Activated T-helper 2 cell treated with anti-CD3 and anti-CD28 coated beads, Interferon-gamma antibody, Interleukin-2, Interleukin-4, amounts not matched to agents 10 μg/mL and 5 μg/mL and 100 μg/mL, durations not matched to agents 14 hours and 24 hours and 36 hours (primary cell): Measurements from ENCODE around the gene PPP2CA. TPM values are rescaled to one million over a fixed set of nuclear protein-coding genes. Genes with fewer than 3 reads are reported as not detected.

Experiments
- DNase-seq: peaks from one replicate; pipeline ENCODE4 v3.0.0; 2021; ENCODE audit warnings: low spot score
- H3K27ac Mint-ChIP-seq: one replicate; pipeline ENCODE4 v1.8.0; 2021; ENCODE audit warnings: mixed read lengths
- H3K27me3 Mint-ChIP-seq: one replicate; pipeline ENCODE4 v1.8.0; 2021; ENCODE audit warnings: low read depth, mixed read lengths
- H3K36me3 Mint-ChIP-seq: one replicate; pipeline ENCODE4 v1.8.0; 2021; ENCODE audit warnings: low read depth, mixed read lengths
- H3K4me1 Mint-ChIP-seq: one replicate; pipeline ENCODE4 v1.8.0; 2021; ENCODE audit warnings: low read depth, mixed read lengths
- H3K4me3 Mint-ChIP-seq: one replicate; pipeline ENCODE4 v1.8.0; 2021; ENCODE audit warnings: low read depth, mild to moderate bottlenecking, moderate library complexity, mixed read lengths
- H3K9me3 Mint-ChIP-seq: one replicate; pipeline ENCODE4 v1.8.0; 2021; ENCODE audit warnings: mixed read lengths
- intact Hi-C: fragments of 100-400 bp; cut with micrococcal nuclease; formaldehyde crosslinking; loops from one replicate; pipeline ENCODE4 v1.15.1; 2023
- total RNA-seq: library from RNA; stranded (reverse); gene quantifications from 2 replicates; pipeline ENCODE4 v1.2.3, GENCODE V29; 2022

The PPP2CA gene
- total RNA-seq, 1 donor from 2014 or later = 179 TPM

DNA sequence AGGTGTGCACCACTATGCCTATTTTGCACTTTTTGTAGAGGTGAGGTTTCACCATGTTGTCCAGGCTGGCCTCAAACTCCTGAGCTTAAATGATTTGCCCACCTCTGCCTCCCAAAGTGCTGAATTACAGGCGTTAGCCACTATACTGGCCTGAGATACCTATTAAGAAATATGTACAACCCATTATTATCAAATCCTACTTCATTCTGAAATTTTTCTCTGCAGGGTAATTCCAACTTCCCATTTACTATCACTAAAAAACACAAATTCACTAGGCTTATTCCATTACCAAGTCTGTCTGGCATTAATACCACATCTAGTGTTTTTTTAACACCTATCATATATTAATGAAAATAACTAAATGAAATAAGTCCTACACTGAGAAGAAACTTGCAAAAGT lies 18.2 kb downstream of the PPP2CA start:
- H3K4me1 Mint-ChIP-seq = peaks cover 15% of the 10 kb centered on the region

DNA sequence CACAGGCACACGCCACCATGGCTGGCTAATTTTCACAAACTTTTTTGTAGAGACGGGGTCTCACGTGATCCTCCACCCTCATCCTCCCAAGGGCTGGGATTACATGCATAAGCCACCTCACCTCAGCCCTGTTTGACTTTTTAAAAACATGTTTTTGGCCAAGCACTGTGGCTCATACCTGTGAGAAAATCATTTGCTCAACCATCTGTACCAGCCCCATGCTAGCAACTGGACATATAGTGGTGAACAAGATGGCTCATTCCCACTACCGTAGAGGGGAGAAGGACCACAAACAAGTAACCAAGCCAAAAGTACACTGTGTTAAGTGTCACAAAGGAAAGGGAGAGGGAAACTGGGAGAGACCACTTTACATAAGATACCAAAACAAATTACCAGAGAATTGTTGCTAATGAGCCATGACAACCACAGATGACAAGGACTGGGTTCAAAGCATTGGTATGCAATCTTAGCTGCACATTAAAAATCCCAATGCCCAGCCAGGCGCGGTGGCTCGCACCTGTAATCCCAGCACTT lies 19.2 kb downstream of the PPP2CA start:
- no peaks in the 10 kb centered on the region for H3K27me3 Mint-ChIP-seq
- H3K36me3 Mint-ChIP-seq = peaks cover 45% of the 10 kb centered on the region
- H3K4me3 Mint-ChIP-seq = no peak overlapping the region
- no peak for DNase-seq
- intact Hi-C loops = no loop called here
- peaks cover 10% of the 10 kb centered on the region for H3K4me1 Mint-ChIP-seq
- H3K27ac Mint-ChIP-seq = no peak overlapping the region
- no peaks in the 10 kb centered on the region for H3K9me3 Mint-ChIP-seq

More for the DNA sequence above, 18.2 kb downstream of the PPP2CA start:
- Mint-ChIP-seq H3K27me3 (no peaks in the 10 kb centered on the region), H3K27ac (no peak overlapping the region), H3K36me3 (peaks cover 41% of the 10 kb centered on the region), H3K9me3 (no peaks in the 10 kb centered on the region), H3K4me3 (no peak overlapping the region)
- no peak for DNase-seq
- intact Hi-C loops = no loop called here

DNA sequence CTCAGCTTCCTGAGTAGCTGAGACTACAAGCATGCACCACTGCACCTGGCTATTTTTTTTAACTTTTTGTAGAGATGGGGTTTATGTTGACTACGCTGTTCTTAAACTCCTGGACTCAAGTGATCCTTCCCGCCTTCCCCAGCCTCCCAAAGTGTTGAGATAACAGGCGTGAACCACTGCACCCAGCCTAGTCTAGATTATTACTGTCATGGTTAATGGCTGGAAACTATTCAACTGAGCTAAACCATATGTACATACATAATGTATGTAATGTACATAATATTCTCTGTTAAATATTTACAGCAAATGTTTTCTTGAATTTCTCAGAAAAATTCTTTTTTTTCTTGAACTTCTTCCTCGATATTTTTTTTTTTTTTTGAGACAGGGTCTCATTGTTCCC lies 21.3 kb downstream of the PPP2CA start:
- H3K27ac Mint-ChIP-seq = no peak overlapping the region
- peaks cover 11% of the 10 kb centered on the region for H3K4me1 Mint-ChIP-seq
- H3K36me3 Mint-ChIP-seq = peaks cover 63% of the 10 kb centered on the region
- no peaks in the 10 kb centered on the region for H3K9me3 Mint-ChIP-seq
- no peak for DNase-seq
- no peak overlapping the region for H3K4me3 Mint-ChIP-seq
- no peaks in the 10 kb centered on the region for H3K27me3 Mint-ChIP-seq
- intact Hi-C loops = no loop called here

DNA sequence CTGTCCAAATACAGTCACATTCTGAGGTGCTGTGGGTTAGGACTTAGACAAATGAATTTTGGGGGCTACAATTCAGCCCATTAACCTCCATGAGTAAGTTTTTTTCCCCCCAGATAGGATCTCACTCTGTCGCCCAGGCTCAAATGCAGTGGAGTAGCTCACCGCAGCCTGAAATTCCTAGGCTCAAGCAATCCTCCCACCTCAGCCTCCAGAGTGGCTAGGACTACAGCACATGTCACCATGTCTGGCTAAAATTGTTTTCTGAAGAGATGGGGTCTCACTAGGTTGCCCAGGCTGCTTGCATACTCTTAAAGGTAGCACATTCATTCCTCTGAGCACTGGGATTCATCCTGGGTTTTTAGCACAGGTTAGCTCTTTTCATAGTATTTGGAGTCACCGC lies 22.2 kb downstream of the PPP2CA start:
- no peak for DNase-seq
- Mint-ChIP-seq H3K4me1 (peaks cover 3% of the 10 kb centered on the region), H3K9me3 (no peaks in the 10 kb centered on the region), H3K27ac (no peak overlapping the region), H3K27me3 (no peaks in the 10 kb centered on the region), H3K4me3 (no peak overlapping the region), H3K36me3 (peaks cover 73% of the 10 kb centered on the region)
- intact Hi-C loops = no loop called here

DNA sequence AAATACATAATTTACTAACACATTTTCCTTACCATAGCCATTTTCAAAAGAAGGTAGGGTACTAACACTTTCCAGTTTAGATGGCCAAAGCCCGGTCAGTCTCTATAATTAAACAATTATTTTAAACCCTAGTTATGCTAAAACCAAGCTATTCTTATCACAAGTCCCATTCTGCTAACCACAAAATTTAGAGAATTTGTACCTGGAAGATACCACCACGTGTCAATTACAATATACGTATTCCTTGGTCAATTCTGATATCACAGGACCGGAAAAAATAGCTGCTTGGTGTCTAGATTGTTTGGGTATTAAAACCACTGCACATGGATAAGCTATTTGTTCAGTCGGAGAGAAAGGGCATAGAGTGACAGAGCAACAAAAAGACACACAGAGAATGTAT lies 30.2 kb downstream of the PPP2CA start:
- intact Hi-C loops = no loop called here
- Mint-ChIP-seq H3K27me3 (no peaks in the 10 kb centered on the region), H3K4me1 (peaks cover 3% of the 10 kb centered on the region), H3K27ac (no peak overlapping the region), H3K9me3 (no peaks in the 10 kb centered on the region), H3K4me3 (no peak overlapping the region), H3K36me3 (peaks cover 49% of the 10 kb centered on the region)
- no peak for DNase-seq

DNA sequence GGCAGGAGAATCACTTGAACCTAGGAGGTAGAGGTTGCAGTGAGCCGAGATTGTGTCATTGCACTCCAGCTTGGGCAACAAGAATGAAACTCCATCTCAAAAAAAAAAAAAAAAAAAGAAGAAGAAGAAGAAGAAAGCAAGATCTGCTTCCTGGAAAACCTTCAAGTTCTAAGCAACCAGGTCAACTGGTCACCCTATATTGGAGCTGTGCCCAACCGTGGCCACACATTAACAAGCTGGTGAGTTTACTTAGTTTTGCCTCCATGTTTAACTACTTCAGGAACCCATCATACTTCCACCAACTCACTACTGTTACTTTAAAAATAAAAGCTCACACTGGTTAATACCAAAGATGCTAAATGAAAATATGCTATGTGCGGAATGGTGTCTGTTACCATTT lies 36.8 kb downstream of the PPP2CA start:
- H3K27me3 Mint-ChIP-seq = no peaks in the 10 kb centered on the region
- no peaks in the 10 kb centered on the region for H3K4me1 Mint-ChIP-seq
- H3K27ac Mint-ChIP-seq = no peak overlapping the region
- no peaks in the 10 kb centered on the region for H3K36me3 Mint-ChIP-seq
- no peak overlapping the region for H3K4me3 Mint-ChIP-seq
- DNase-seq = no peak
- H3K9me3 Mint-ChIP-seq = no peaks in the 10 kb centered on the region
- intact Hi-C loops = no loop called here

DNA sequence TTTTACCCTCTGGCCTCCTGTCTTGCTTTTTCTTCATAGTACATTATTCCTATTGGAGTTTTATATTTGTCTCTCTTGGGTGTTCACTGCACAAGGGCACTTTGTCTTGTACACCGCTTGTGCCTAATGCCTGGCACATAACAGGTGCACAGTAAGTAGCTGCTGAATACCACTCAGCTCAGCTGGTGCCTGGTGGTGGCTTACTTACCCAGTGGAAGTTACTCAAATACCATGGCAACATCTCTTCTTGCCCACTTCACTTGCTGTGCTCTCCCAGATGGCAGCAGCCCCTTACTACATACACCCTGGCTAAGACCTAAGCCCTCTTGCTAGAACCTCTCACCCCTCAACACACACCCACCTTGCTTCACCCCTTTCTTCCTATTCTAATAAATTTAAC lies 37.8 kb downstream of the PPP2CA start:
- no peak for DNase-seq
- H3K27me3 Mint-ChIP-seq = no peaks in the 10 kb centered on the region
- H3K4me1 Mint-ChIP-seq = no peaks in the 10 kb centered on the region
- no peaks in the 10 kb centered on the region for H3K36me3 Mint-ChIP-seq
- H3K27ac Mint-ChIP-seq = no peak overlapping the region
- H3K4me3 Mint-ChIP-seq = no peak overlapping the region
- intact Hi-C loops = no loop called here
- no peaks in the 10 kb centered on the region for H3K9me3 Mint-ChIP-seq

DNA sequence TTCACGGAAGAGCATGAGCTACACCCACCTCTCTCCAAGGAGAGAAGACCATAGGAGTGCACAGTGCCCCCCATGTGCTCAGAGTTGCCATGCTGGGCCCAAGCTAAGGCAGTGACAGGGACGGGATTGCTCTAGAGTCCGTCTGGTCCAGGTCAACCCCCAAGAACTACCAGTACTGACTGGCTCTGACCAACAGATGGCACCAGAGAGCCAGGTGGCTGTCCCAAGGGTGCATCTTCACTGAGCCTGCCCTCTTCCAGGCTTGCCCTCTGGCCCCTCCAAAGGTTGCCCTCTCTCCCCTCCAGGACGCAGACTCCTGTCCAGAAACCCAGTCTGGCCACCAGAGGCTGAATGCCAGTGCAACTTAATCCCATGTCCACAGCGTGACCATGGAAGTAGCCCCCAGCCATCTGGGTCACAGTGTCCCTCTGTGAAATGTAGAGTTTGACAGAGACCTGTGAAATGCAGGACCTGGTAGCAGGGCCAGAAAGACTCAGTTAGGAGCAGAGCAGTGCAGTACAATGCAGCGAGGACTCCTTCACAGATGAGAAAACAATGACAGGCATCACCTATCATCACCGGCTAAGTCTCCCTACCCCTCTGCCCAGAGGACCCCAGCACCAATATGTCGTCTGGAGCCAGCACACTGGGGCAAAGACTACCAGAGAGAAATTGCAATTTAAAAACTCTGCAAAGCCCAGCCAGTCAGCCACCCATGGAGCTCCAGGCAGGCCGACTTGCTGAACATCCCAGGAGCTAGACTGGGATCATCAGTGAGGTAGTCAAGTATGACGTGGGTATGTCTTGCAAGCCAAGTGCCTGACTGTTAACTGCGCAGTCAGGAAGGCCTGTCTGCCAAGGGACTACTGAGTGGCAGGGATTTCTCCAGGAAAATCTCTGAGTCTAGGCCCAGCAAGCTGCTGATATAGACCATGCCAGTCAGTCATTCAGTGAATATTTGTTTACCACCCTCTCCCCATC lies 41.4 kb downstream of the PPP2CA start:
- no peak overlapping the region for H3K27ac Mint-ChIP-seq
- peak; percentile 66 for DNase-seq
- intact Hi-C loops = loop anchor here (1.0 kb wide), 1 partner anchor 105 kb away; no protein-coding TSS in a partner anchor
- no peak overlapping the region for H3K4me3 Mint-ChIP-seq
- no peaks in the 10 kb centered on the region for H3K9me3 Mint-ChIP-seq
- no peaks in the 10 kb centered on the region for H3K36me3 Mint-ChIP-seq
- peaks cover 8% of the 10 kb centered on the region for H3K27me3 Mint-ChIP-seq
- H3K4me1 Mint-ChIP-seq = no peaks in the 10 kb centered on the region

DNA sequence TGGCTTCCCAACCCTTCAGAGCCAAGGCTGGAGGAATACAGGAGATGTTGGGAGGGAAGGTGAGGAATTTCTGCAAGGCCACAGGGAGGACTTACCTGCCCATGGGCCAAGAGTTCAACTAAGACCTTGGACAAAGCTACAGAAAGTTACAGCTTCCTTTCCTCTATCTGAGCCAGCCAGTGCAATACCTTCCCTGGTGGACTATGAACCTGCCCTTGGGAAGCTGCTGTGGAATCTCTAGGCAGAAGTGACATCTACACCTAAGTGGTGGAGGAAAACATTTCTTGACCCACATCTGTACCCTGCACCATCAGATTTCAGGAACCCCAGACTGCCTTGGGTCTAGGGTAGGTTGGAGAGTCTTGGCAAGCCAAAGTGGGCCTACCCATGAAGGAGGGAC lies 42.4 kb downstream of the PPP2CA start:
- peaks cover 8% of the 10 kb centered on the region for H3K27me3 Mint-ChIP-seq
- H3K36me3 Mint-ChIP-seq = no peaks in the 10 kb centered on the region
- H3K4me1 Mint-ChIP-seq = no peaks in the 10 kb centered on the region
- no peak overlapping the region for H3K4me3 Mint-ChIP-seq
- H3K9me3 Mint-ChIP-seq = no peaks in the 10 kb centered on the region
- intact Hi-C loops = no loop called here
- DNase-seq = no peak
- no peak overlapping the region for H3K27ac Mint-ChIP-seq

DNA sequence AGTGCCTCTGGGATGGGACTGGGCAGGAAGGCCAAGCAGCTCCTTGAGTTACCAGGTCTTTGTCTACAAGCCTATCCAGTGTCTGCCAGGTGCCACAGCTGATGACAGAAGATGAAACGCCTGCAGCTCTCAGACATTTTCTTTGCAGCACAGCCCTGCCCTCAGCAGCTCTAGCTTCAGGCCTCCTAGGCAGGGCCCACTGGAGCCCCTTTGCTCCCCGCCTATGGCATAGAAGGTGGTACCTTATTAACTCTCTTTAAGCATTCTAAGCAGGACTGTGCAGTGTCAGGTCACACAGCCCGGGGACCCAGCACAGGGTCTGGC lies 47.8 kb downstream of the PPP2CA start:
- Mint-ChIP-seq H3K4me1 (peaks cover 21% of the 10 kb centered on the region), H3K27ac (no peak overlapping the region), H3K4me3 (peak overlapping the region; percentile 97), H3K36me3 (peaks cover 14% of the 10 kb centered on the region), H3K27me3 (peaks cover 8% of the 10 kb centered on the region), H3K9me3 (no peaks in the 10 kb centered on the region)
- DNase-seq = no peak
- intact Hi-C loops = loop anchor here (5.0 to 10.0 kb wide), 4 partner anchors 194 to 579 kb away; partner anchors contain the start of genes DDX46, JADE2 and UBE2B

DNA sequence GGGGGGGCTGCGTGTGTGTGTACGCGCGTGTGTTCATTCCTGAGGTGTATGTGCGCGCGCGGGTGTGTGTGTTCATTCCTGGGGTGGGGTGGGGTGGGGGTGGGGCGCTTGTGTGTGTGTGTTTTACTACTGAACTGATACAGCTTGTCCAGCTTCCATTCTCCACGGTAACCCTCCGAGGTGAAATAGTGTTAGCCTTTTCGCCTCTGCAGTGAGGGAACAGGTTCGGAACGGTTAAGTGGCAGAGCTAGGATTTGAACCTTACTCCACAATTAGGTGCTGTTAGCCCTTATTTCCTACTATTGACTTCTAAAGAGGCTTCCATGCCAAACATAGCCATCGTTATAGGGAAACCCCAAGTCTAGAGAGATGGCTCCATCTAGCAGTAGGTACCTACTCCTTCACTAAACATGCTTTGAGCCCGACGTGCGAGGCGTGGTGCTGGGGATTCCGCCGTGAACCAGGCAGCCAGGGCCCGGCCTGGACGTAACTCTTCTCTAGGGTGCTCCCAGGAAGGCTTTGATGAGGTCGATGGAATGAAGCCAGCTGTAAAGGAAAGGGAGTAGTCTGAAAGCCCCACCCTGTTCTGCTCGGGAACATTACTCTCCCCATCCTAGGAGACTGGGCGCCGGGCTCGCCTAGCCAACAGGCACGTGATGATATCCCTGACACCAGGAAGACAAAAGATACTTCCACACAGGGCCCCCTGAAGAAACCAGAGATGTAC lies 48.3 kb downstream of the PPP2CA start:
- peak overlapping the region; percentile 98 for H3K27ac Mint-ChIP-seq
- peaks cover 21% of the 10 kb centered on the region for H3K4me1 Mint-ChIP-seq
- H3K27me3 Mint-ChIP-seq = peaks cover 8% of the 10 kb centered on the region
- peaks cover 15% of the 10 kb centered on the region for H3K36me3 Mint-ChIP-seq
- H3K9me3 Mint-ChIP-seq = no peaks in the 10 kb centered on the region
- no peak for DNase-seq
- intact Hi-C loops = loop anchor here (1.0 to 10.0 kb wide), 5 partner anchors 49 to 580 kb away; partner anchors contain the start of genes DDX46, JADE2, PPP2CA and UBE2B
- H3K4me3 Mint-ChIP-seq = peak overlapping the region; percentile 97

DNA sequence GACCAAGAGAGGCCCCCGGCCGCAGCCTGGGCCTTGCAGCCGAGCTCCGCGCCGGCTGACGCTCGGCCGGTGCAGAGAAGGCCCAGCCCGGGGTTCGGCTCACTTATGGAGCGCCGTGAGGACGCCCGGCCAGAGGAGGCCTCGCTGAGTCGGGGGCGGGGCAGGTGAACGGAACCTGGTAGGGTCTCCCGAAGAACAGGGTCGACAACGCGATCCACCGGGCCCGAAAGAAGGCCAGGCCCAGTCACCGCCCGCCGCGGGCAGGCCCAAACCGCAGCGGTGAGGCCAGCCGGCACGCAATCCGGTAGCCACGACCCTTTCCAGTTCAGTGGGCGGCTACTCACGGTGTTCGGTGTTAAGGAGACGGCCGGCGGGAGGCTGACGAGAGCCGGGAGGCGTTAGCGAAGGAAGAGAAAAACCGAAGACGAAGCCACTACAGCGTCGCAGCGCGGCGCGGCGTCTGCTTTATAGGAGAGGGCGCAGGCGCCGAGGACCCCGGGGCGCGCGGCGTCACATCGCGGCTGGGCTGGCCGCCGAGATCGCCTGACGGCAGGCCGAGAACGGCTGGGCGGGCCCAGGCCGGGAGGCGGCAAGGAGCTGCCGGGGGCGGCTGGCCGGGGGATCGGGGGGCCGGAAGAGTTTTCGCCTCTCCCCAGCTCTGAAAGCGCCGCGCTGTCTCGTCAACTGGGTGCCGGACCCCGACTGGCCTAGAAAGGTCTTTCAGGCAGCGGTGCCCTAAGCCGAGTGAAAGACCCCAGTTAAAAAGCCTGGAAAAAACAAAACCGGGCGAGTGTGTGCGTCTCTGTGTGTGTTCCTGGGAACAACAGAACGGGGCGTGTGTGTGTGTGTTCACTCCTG lies 49.1 kb downstream of the PPP2CA start, which contains the start of gene SKP1:
Gene SKP1 (minus strand): TSS at position 440 of the 858 bp plus-strand sequence. CDS start 2,928 bp downstream, outside the sequence.
- peaks cover 8% of the 10 kb centered on the region for H3K27me3 Mint-ChIP-seq
- peaks cover 23% of the 10 kb centered on the region for H3K4me1 Mint-ChIP-seq
- intact Hi-C loops = loop anchor here (1.0 to 10.0 kb wide), 5 partner anchors 50 to 581 kb away; partner anchors contain the start of genes DDX46, JADE2, PPP2CA and UBE2B
- peak; percentile 85 for DNase-seq
- H3K4me3 Mint-ChIP-seq = peak within 1 kb of the TSS; percentile 97
- H3K36me3 Mint-ChIP-seq = peaks cover 23% of the 10 kb centered on the region
- H3K9me3 Mint-ChIP-seq = no peaks in the 10 kb centered on the region
- H3K27ac Mint-ChIP-seq = peak within 1 kb of the TSS; percentile 98
